MM.1S (cell line): Measurements from ENCODE around the gene A4GNT.
A peak's percentile ranks its signal among the peaks of the same experiment; 100 is the strongest.

Experiments
- DNase-seq: peaks from one replicate; pipeline ENCODE4 v3.0.0-alpha.2; 2015
- H2AFZ ChIP-seq: fragments of 300-600 bp; sonication (generic); 2 replicates; pipeline ENCODE4 v1.6.0; 2016; ENCODE audit warnings: antibody characterized with exemption, low read length
- H3F3A ChIP-seq: fragments of 300-600 bp; sonication (generic); 2 replicates; pipeline ENCODE4 v1.6.1; 2016; ENCODE audit warnings: mild to moderate bottlenecking, antibody characterized with exemption, low read length, moderate library complexity, mixed read lengths; ENCODE audit not compliant: insufficient read depth
- H3K27ac ChIP-seq: fragments of 300-600 bp; sonication (generic); 2 replicates; pipeline ENCODE4 v1.5.1; 2016; ENCODE audit warnings: mild to moderate bottlenecking, low read length
- H3K27me3 ChIP-seq: fragments of 300-600 bp; sonication (generic); replicated peaks from 2 replicates; pipeline ENCODE4 v1.6.0; 2016; ENCODE audit warnings: low read length; ENCODE audit not compliant: insufficient read depth
- H3K36me3 ChIP-seq: fragments of 300-600 bp; sonication (generic); replicated peaks from 2 replicates; pipeline ENCODE4 v1.6.1; 2016; ENCODE audit warnings: mild to moderate bottlenecking, low read length, mixed read lengths; ENCODE audit not compliant: insufficient read depth
- H3K4me1 ChIP-seq: fragments of 300-600 bp; sonication (generic); 2 replicates; pipeline ENCODE4 v1.6.1; 2016; ENCODE audit warnings: low read length, mixed read lengths
- H3K4me2 ChIP-seq: fragments of 300-600 bp; sonication (generic); 2 replicates; pipeline ENCODE4 v1.6.0; 2016; ENCODE audit warnings: low read depth, low read length
- H3K4me3 ChIP-seq: fragments of 300-600 bp; sonication (generic); 2 replicates; pipeline ENCODE4 v1.5.1; 2016; ENCODE audit warnings: low read length, mixed read lengths
- H3K79me2 ChIP-seq: fragments of 300-600 bp; sonication (generic); 2 replicates; pipeline ENCODE4 v1.6.1; 2016; ENCODE audit warnings: mixed run types, low read length, mixed read lengths
- H3K9ac ChIP-seq: fragments of 300-600 bp; sonication (generic); 2 replicates; pipeline ENCODE4 v1.6.1; 2016; ENCODE audit warnings: low read length, mixed read lengths
- H3K9me2 ChIP-seq: fragments of 300-600 bp; sonication (generic); replicated peaks from 2 replicates; pipeline ENCODE4 v1.6.1; 2016; ENCODE audit warnings: mild to moderate bottlenecking, low read length, mixed read lengths; ENCODE audit not compliant: insufficient read depth
- H3K9me3 ChIP-seq: fragments of 300-600 bp; sonication (generic); replicated peaks from 2 replicates; pipeline ENCODE4 v1.6.1; 2016; ENCODE audit warnings: mild to moderate bottlenecking, low read length, mixed read lengths; ENCODE audit not compliant: insufficient read depth
- H4K20me1 ChIP-seq: fragments of 300-600 bp; sonication (generic); 2 replicates; pipeline ENCODE4 v1.6.1; 2016; ENCODE audit warnings: mild to moderate bottlenecking, low read length, moderate library complexity, mixed read lengths; ENCODE audit not compliant: insufficient read depth
- CTCF ChIP-seq: fragments of 300-600 bp; sonication (generic); IDR thresholded peaks from 2 replicates; pipeline ENCODE4 v1.5.1; 2016; ENCODE audit warnings: antibody characterized with exemption, low read length, mixed read lengths
- EZH2 ChIP-seq: fragments of 300-600 bp; sonication (generic); optimal IDR thresholded peaks from 2 replicates; pipeline ENCODE3; 2017; ENCODE audit warnings: low read depth, mild to moderate bottlenecking, antibody characterized with exemption, low read length, mixed read lengths
- EZH2phosphoT487 ChIP-seq: fragments of 300-600 bp; sonication (generic); IDR thresholded peaks from 2 replicates; pipeline ENCODE4 v1.6.1; 2018; ENCODE audit warnings: antibody characterized with exemption, low read length

Gene A4GNT

DNA sequence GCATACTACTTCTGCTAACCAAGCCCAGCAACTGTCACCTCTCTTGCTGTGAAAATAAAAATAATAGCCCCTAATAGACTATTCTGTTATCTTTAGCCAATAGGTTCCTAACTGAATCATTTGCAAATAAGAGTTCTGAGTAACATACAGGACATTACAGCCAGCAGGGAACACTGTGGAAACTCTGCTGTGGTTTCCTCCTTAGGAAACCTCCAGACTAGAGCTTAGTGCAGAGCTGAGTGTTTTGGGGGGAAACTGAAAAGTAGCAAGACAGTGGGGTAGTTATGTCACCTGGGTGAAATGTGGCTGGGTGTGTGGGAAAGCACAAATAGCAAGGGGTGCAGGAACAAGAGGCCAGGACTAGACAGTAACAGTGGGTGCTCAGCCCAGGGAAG, 49.2 kb downstream of the A4GNT start:
- Histone ChIP-seq H3K27ac (peak overlapping the region; percentile 32; the same call in 1 of the 2 replicates), H3K36me3 (no peaks in the 10 kb centered on the region), H3K79me2 (no peaks in the 10 kb centered on the region), H4K20me1 (no peaks in the 10 kb centered on the region), H3K4me1 (peaks cover 26% of the 10 kb centered on the region), H3K9me3 (no peaks in the 10 kb centered on the region), H3K4me2 (peak overlapping the region; percentile 76), H2AFZ (no peak overlapping the region), H3F3A (peaks cover 20% of the 10 kb centered on the region), H3K4me3 (no peak overlapping the region; the same call in 1 of the 2 replicates), H3K9ac (no peak overlapping the region), H3K27me3 (peaks cover 30% of the 10 kb centered on the region), H3K9me2 (no peaks in the 10 kb centered on the region)
- TF ChIP-seq EZH2 (no peak), EZH2phosphoT487 (no peak), CTCF (no peak)
- DNase-seq: no peak

DNA sequence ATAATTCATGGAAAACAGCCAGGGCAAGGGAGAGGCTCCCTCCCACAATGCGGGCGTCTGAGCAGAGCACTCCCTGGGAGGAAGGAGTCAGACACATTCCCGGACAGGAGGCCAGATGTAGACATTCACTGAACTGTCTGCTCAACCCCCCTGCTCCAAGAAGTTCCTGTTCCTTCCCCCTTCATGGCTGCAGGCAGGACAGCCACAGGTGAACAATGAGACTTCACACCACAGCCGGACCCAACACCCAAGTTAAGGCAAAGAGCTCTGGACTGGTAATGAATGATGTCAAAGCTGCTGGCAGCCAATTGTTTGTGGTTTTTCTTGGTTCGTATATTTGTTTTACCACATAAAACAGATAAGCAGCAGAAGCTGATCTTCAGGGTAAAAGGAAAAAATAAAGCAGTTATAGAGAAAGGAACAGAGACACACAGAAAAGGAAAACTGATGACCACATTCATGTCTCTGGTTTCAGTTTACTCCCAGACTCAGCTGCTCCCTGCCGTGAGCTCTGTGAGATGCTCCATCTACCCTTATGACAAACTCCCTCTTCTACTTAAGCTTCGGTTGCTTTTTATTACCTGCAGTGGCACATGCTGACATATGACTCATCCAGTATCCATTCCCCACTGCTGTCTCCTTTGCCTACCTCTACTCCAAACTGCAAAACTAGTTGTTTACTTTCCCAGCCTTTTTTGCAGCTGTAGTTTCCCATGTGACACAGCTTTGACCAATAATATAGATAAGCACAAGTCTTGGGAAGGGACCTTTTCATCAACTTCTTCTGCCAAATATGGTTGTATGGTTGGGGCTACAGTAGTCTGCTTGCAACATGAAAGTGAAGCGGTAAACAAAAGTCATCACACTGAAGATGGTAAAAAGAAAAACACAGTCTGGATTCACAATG, 49.9 kb downstream of the A4GNT start:
- Histone ChIP-seq H4K20me1 (no peaks in the 10 kb centered on the region), H3K9ac (no peak overlapping the region), H3K79me2 (no peaks in the 10 kb centered on the region), H3K36me3 (no peaks in the 10 kb centered on the region), H3K27me3 (peaks cover 30% of the 10 kb centered on the region), H2AFZ (no peak overlapping the region), H3K4me2 (peak overlapping the region; percentile 76), H3K4me1 (peaks cover 26% of the 10 kb centered on the region), H3K27ac (peak overlapping the region; percentile 32; the same call in 1 of the 2 replicates), H3F3A (peaks cover 20% of the 10 kb centered on the region), H3K4me3 (peak overlapping the region; percentile 22), H3K9me3 (no peaks in the 10 kb centered on the region), H3K9me2 (no peaks in the 10 kb centered on the region)
- TF ChIP-seq EZH2phosphoT487 (no peak), EZH2 (no peak), CTCF (no peak)
- DNase-seq: peak; percentile 59

DNA sequence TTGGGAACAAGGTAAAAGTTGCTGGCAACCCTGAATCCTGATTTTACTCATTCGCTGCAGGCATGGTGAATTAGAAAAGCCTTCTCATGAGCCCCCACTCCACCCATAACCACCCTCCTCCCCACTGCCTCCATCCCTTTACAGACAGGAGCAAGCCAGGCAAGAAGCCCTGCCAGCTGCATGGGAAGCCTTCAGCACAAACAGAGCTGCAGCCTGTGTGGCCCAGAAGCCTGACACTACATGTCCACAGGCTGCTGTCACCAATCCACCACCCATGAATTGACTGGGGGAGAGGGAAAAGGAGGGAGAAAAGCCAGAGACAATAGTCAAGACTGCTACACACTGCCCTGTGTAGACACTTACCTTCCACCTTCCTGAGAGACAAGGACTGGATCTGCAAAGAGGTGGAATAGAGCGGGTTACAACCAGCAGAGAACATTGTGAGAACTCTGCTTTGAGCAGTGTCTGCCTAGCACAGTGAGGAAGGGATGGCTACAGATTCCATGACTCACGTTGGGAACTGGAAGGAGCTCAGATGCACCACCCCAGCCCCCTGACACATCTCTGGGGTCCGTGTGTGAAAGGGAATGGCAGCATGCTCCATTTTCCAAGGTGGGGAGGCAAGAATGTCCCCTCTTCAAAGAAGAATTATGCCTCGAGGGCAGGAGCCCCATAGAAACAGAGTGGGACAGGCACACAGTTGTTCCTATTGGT, 50.7 kb downstream of the A4GNT start:
- DNase-seq: no peak
- H4K20me1 ChIP-seq: no peaks in the 10 kb centered on the region
- no peaks in the 10 kb centered on the region for H3K9me2 ChIP-seq
- no peak for TF ChIP-seq CTCF
- no peak for TF ChIP-seq EZH2
- TF ChIP-seq EZH2phosphoT487: no peak
- H2AFZ ChIP-seq: no peak overlapping the region
- peak overlapping the region; percentile 76 for H3K4me2 ChIP-seq
- no peak overlapping the region for H3K9ac ChIP-seq
- no peaks in the 10 kb centered on the region for H3K79me2 ChIP-seq
- H3K27me3 ChIP-seq: peaks cover 30% of the 10 kb centered on the region
- no peaks in the 10 kb centered on the region for H3K9me3 ChIP-seq
- H3K4me1 ChIP-seq: peaks cover 26% of the 10 kb centered on the region
- H3K27ac ChIP-seq: no peak overlapping the region
- peaks cover 20% of the 10 kb centered on the region for H3F3A ChIP-seq
- peak overlapping the region; percentile 22 for H3K4me3 ChIP-seq
- H3K36me3 ChIP-seq: no peaks in the 10 kb centered on the region
